Loucy (cell line): ENCODE measurements around the gene CPLANE1.

ENCODE experiments used
- H2AFZ ChIP-seq: fragments of 200-600 bp; sonication (generic); 2 replicates; pipeline ENCODE4 v1.6.0; 2016; ENCODE audit warnings: antibody characterized with exemption, mild to moderate bottlenecking, low read length, moderate library complexity
- H3F3A ChIP-seq: fragments of 200-600 bp; 2 replicates; pipeline ENCODE4 v1.6.0; 2016; ENCODE audit warnings: antibody characterized with exemption, low read depth, mild to moderate bottlenecking
- H3K27me3 ChIP-seq: fragments of 200-600 bp; sonication (generic); 2 replicates; pipeline ENCODE4 v1.6.1; 2014; ENCODE audit warnings: low read length, mild to moderate bottlenecking; ENCODE audit not compliant: insufficient read depth, poor library complexity, severe bottlenecking
- H3K36me3 ChIP-seq: fragments of 200-600 bp; sonication (generic); 2 replicates; pipeline ENCODE4 v1.6.1; 2016; ENCODE audit warnings: low read length; ENCODE audit not compliant: insufficient read depth
- H3K4me1 ChIP-seq: fragments of 200-600 bp; sonication (generic); 2 replicates; pipeline ENCODE4 v1.5.1; 2014; ENCODE audit warnings: low read length, mild to moderate bottlenecking; ENCODE audit not compliant: insufficient read depth, poor library complexity, severe bottlenecking
- H3K4me2 ChIP-seq: fragments of 200-600 bp; sonication (generic); 2 replicates; pipeline ENCODE4 v1.6.0; 2014; ENCODE audit warnings: antibody characterized with exemption, low read length, low read depth, mild to moderate bottlenecking; ENCODE audit not compliant: poor library complexity, severe bottlenecking
- H3K4me3 ChIP-seq: fragments of 200-600 bp; sonication (generic); 2 replicates; pipeline ENCODE4 v1.5.1; 2014; ENCODE audit warnings: low read length, mild to moderate bottlenecking, mixed read lengths; ENCODE audit not compliant: poor library complexity, severe bottlenecking
- H3K79me2 ChIP-seq: fragments of 200-600 bp; sonication (generic); 2 replicates; pipeline ENCODE4 v1.6.1; 2014; ENCODE audit warnings: low read length; ENCODE audit not compliant: insufficient read depth
- H3K9ac ChIP-seq: fragments of 200-600 bp; sonication (generic); 2 replicates; pipeline ENCODE4 v1.6.0; 2014; ENCODE audit warnings: mild to moderate bottlenecking, low read depth, low read length, moderate library complexity; ENCODE audit not compliant: poor library complexity, severe bottlenecking
- H3K9me2 ChIP-seq: fragments of 200-600 bp; sonication (generic); replicated peaks from 2 replicates; pipeline ENCODE4 v1.6.1; 2016; ENCODE audit warnings: low read depth, low read length, mixed read lengths
- H3K9me3 ChIP-seq: fragments of 200-600 bp; sonication (generic); 2 replicates; pipeline ENCODE4 v1.6.1; 2014; ENCODE audit warnings: mild to moderate bottlenecking, antibody characterized with exemption, low read length, low read depth; ENCODE audit not compliant: insufficient read depth
- H4K20me1 ChIP-seq: fragments of 200-600 bp; sonication (generic); 2 replicates; pipeline ENCODE4 v1.6.0; 2014; ENCODE audit warnings: antibody characterized with exemption, low read length, mild to moderate bottlenecking; ENCODE audit not compliant: insufficient read depth, poor library complexity, severe bottlenecking
- CTCF ChIP-seq: fragments of 200-600 bp; sonication (generic); conservative IDR thresholded peaks from 2 replicates; pipeline ENCODE4 v1.5.1; 2014; ENCODE audit warnings: mild to moderate bottlenecking, antibody characterized with exemption, low read length
- EZH2phosphoT487 ChIP-seq: fragments of 200-600 bp; IDR thresholded peaks from 2 replicates; pipeline ENCODE4 v1.6.1; 2018; ENCODE audit warnings: antibody characterized with exemption, mild to moderate bottlenecking, moderate library complexity, borderline replicate concordance

Gene CPLANE1

GRCh38 chr5:37132646-37133045 lies 116.5 kb downstream of the CPLANE1 start:
- no peak for TF ChIP-seq CTCF
- TF ChIP-seq EZH2phosphoT487, result no peak
- Histone ChIP-seq H3K9me2 (no peaks in the 10 kb centered on the region), H3K36me3 (peaks cover 7% of the 10 kb centered on the region; the same call in 1 of the 2 replicates), H3K27me3 (no peaks in the 10 kb centered on the region), H3K4me2 (no peak overlapping the region), H3K4me1 (no peaks in the 10 kb centered on the region), H4K20me1 (no peaks in the 10 kb centered on the region), H3F3A (no peaks in the 10 kb centered on the region), H3K9me3 (peaks cover 4% of the 10 kb centered on the region; the same call in 1 of the 2 replicates), H3K4me3 (no peak overlapping the region), H3K79me2 (no peaks in the 10 kb centered on the region), H2AFZ (no peak overlapping the region), H3K9ac (no peak overlapping the region)

- H3K36me3 ChIP-seq, result no peaks in the 10 kb centered on the region
- no peaks in the 10 kb centered on the region for H3F3A ChIP-seq
- TF ChIP-seq CTCF (no peak), EZH2phosphoT487 (no peak)
- no peak overlapping the region for H3K9ac ChIP-seq
- H3K27me3 ChIP-seq, result no peaks in the 10 kb centered on the region
- no peaks in the 10 kb centered on the region for H3K9me2 ChIP-seq
- H3K4me1 ChIP-seq, result peaks cover 9% of the 10 kb centered on the region
- H3K79me2 ChIP-seq, result no peaks in the 10 kb centered on the region
- H4K20me1 ChIP-seq, result no peaks in the 10 kb centered on the region
- H2AFZ ChIP-seq, result no peak overlapping the region
- H3K9me3 ChIP-seq, result no peaks in the 10 kb centered on the region
- H3K4me2 ChIP-seq, result no peak overlapping the region
- no peak overlapping the region for H3K4me3 ChIP-seq
Observed at GRCh38 chr5:37121465-37121864, 127.7 kb downstream of the CPLANE1 start.

- Histone ChIP-seq H3K36me3 (no peaks in the 10 kb centered on the region), H3K4me3 (no peak overlapping the region), H2AFZ (no peak overlapping the region), H3K9ac (no peak overlapping the region), H3F3A (no peaks in the 10 kb centered on the region), H3K79me2 (no peaks in the 10 kb centered on the region), H4K20me1 (no peaks in the 10 kb centered on the region), H3K27me3 (no peaks in the 10 kb centered on the region), H3K9me3 (no peaks in the 10 kb centered on the region), H3K4me1 (peaks cover 9% of the 10 kb centered on the region), H3K9me2 (no peaks in the 10 kb centered on the region), H3K4me2 (no peak overlapping the region)
- TF ChIP-seq CTCF, result no peak
- TF ChIP-seq EZH2phosphoT487, result no peak
Observed at GRCh38 chr5:37121027-37121426, 128.1 kb downstream of the CPLANE1 start.
